Breast epithelium (tissue), 4 donors: ENCODE results near the gene TOP2B. TPM values are rescaled to one million over a fixed set of nuclear protein-coding genes. Genes with fewer than 3 reads are reported as not detected.

Experiments used
- DNase-seq, 2 donors: peaks; one replicate each; pipeline ENCODE4 v3.0.0-alpha.2; 2019; ENCODE audit warnings: low spot score in 2 of 2
- H3K27ac ChIP-seq, 2 donors: fragments of 200-600 bp; sonication (generic) in 1 of 2; one replicate each; pipeline ENCODE4 v1.5.1; 2016 to 2019; ENCODE audit warnings: mild to moderate bottlenecking in 1 of 2
- H3K27me3 ChIP-seq, 2 donors: fragments of 200-600 bp; sonication (generic) in 1 of 2; one replicate each; pipeline versions ENCODE4 v1.5.1 to v1.6.0; 2017 to 2019; ENCODE audit warnings: control low read depth in 1 of 2, mild to moderate bottlenecking in 1 of 2
- H3K36me3 ChIP-seq: fragments of 200-600 bp; one replicate; pipeline ENCODE4 v1.5.1; 2019
- H3K4me1 ChIP-seq, 2 donors: fragments of 200-600 bp; sonication (generic); one replicate each; pipeline ENCODE4 v1.5.1; 2016 to 2019; ENCODE audit warnings: control low read depth in 1 of 2
- H3K4me3 ChIP-seq, 3 donors: fragments of 200-600 bp; sonication (generic); 1 replicate in 2 of 3; 2 replicates in 1 of 3; pipeline ENCODE4 v1.5.1; 2016 to 2019; ENCODE audit warnings: mild to moderate bottlenecking in 3 of 3, moderate library complexity in 2 of 3
- H3K9me3 ChIP-seq, 2 donors: fragments of 200-600 bp; sonication (generic) in 1 of 2; one replicate each; pipeline ENCODE4 v1.5.1; 2016 to 2019; ENCODE audit warnings: control low read depth in 1 of 2
- CTCF ChIP-seq, 3 donors: fragments of 450-650 bp; IDR thresholded peaks; one replicate each; pipeline ENCODE4 v1.5.1; 2016 to 2017; ENCODE audit warnings: antibody characterized with exemption in 3 of 3, mild to moderate bottlenecking in 3 of 3, moderate library complexity in 3 of 3
- POLR2A ChIP-seq: fragments of 450-650 bp; IDR thresholded peaks from one replicate; pipeline ENCODE4 v1.6.1; 2016; ENCODE audit warnings: antibody characterized with exemption, mild to moderate bottlenecking, moderate library complexity
- POLR2AphosphoS5 ChIP-seq, 3 donors: sonication (generic); formaldehyde crosslinking; IDR thresholded peaks; one replicate each; pipeline ENCODE4 v1.6.1; 2017; ENCODE audit warnings: antibody characterized with exemption in 3 of 3
- intact Hi-C: fragments of 100-400 bp; cut with DNase I; formaldehyde crosslinking; loops from one replicate; pipeline ENCODE4 v1.15.1; 2023; ENCODE audit warnings: low total_unique reads
- total RNA-seq, 3 donors: library from RNA; depleted of rRNA; stranded (reverse); fragments of >200 nt; gene quantifications; one replicate each; pipeline ENCODE4 v1.1.0, GENCODE V29; 2016

Gene TOP2B
- total RNA-seq, 3 donors from 2014 or later: 79.8 to 145 (median 125) TPM

GRCh38 chr3:25548836-25549235 is 115.9 kb downstream of the TOP2B start:
- Histone ChIP-seq H3K36me3 (no peaks in the 10 kb centered on the region), H3K9me3 (no peaks in the 10 kb centered on the region), H3K4me3 (no peak overlapping the region), H3K4me1 (no peaks in the 10 kb centered on the region), H3K27me3 (no peaks in the 10 kb centered on the region), H3K27ac (no peak overlapping the region)
- DNase-seq: no peak
- TF ChIP-seq POLR2AphosphoS5 (IDR thresholded peaks at IDR 0.05): no peak
- TF ChIP-seq POLR2A: no peak
- no peak for TF ChIP-seq CTCF (IDR thresholded peaks at IDR 0.05)
- intact Hi-C loops: no loop called here

- no peak for DNase-seq
- H3K27me3 ChIP-seq: no peaks in the 10 kb centered on the region
- no peak overlapping the region for H3K4me3 ChIP-seq
- no peaks in the 10 kb centered on the region for H3K4me1 ChIP-seq
- intact Hi-C loops: no loop called here
- no peaks in the 10 kb centered on the region for H3K9me3 ChIP-seq
- no peak overlapping the region for H3K27ac ChIP-seq
- H3K36me3 ChIP-seq: no peaks in the 10 kb centered on the region
- TF ChIP-seq POLR2AphosphoS5 (IDR thresholded peaks at IDR 0.05) (no peak), POLR2A (no peak), CTCF (IDR thresholded peaks at IDR 0.05) (no peak)
These were observed 116.6 kb downstream of the TOP2B start for GRCh38 chr3:25547943-25548674.

Other genes starting within 250 kb of the TOP2B start
- gene RARB, start 236.6 kb downstream of the TOP2B start, total RNA-seq: 10 to 100 TPM in 1 of 3 donors, 1 to 10 TPM in 1, under 1 TPM in 1; 0.80 to 20.1 (median 8.2) TPM
- 10 to 100 TPM; 29.8 to 53.3 (median 41.0) TPM for gene NGLY1, start 118.5 kb upstream of the TOP2B start, total RNA-seq
- 1 to 10 TPM; 7.5 to 9.1 (median 8.5) TPM for gene OXSM, start 125.2 kb upstream of the TOP2B start, total RNA-seq